Activated T-cell treated with anti-CD3 and anti-CD28 coated beads for 4 hours (primary cell): ENCODE results near the gene GOLGA6L26.
"Not testable (repeated sequence)": the region's sequence is repeated elsewhere in the genome, so short reads cannot be mapped to it uniquely, and the experiment has no call there.

Experiments
- DNase-seq: peaks from one replicate; pipeline ENCODE4 v3.0.0-alpha.2; 2020

GOLGA6L26 gene, protein sequence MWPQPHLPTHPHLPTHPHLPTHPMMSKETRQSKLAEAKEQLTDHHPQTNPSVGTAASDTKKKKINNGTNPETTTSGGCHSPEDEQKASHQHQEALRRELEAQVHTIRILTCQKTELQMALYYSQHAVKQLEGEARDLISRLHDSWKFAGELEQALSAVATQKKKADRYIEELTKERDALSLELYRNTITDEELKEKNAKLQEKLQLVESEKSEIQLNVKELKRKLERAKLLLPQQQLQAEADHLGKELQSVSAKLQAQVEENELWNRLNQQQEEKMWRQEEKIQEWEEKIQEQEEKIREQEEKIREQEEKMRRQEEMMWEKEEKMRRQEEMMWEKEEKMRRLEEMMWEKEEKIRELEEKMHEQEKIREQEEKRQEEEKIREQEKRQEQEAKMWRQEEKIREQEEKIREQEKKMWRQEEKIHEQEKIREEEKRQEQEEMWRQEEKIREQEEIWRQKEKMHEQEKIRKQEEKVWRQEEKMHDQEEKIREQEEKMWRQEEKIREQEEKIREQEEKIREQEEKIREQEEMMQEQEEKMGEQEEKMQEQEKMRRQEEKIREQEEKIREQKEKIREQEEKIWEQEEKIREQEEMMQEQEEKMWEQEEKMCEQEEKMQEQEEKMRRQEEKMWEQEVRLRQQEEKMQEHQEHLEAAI

DNA sequence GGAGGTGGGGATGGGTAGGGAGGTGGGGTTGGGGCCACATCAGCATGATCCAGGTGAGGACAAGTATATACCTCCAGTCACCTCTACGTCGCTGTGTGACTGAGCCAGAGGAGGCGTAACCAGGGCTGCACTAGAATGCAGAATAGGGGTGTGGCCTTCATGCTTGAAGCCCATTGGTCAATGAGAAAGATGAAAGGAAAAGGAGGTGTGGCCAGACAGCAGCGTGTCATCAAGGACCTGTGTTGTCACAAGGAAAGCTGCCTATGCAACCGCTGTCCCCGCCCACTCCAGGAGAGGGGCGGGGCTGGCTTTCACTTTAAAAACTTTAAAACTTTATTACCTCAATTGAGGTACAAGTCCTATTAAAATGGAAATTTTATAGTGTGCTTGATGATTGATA is at the start of gene GOLGA6L26:
Gene GOLGA6L26, minus strand, starts transcription at position 101 of the 400 bp plus-strand sequence. Its CDS starts 61 bp downstream, at position 40.
- not testable (repeated sequence) for DNase-seq

DNA sequence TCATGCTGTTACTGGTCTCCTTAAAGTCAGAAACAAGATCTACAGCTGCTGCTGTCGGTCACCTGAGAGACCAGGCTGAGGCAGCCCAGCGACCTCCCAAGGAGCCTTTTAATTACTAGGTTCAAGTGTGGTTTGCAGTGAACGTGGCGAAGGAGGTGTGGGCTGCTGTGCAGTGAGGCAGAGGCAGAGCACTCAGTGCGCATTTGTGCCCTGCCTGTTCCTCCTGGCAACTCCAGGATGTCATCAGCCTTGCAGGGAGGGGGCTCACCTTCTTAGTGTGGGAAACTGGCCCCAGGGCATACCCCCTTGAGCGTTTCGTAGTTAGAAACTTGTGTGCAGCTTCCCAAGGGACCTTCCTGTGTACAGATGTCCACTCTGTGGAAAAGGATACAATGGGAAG is 47.2 kb upstream of the GOLGA6L26 start:
- DNase-seq = not testable (repeated sequence)

DNA sequence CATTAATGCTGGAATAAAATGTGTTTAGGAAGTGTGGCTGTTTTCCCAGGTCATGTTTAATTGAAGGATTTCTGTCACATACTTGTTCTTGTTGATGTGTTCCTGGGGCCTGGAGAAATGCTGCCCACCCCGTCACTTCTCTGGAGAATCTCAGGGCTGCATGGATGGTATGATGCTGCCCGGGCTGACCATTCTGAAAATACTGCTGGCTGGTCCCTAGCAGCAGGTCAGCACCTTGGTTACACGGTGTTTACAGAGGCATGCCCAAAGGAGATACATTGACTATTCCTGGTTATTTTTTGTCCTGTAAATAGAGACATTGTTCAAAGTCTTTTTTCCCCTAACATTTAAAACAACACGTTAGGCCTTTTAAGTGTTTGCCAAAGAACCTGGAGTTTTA is 46.7 kb upstream of the GOLGA6L26 start:
- DNase-seq = not testable (repeated sequence)

DNA sequence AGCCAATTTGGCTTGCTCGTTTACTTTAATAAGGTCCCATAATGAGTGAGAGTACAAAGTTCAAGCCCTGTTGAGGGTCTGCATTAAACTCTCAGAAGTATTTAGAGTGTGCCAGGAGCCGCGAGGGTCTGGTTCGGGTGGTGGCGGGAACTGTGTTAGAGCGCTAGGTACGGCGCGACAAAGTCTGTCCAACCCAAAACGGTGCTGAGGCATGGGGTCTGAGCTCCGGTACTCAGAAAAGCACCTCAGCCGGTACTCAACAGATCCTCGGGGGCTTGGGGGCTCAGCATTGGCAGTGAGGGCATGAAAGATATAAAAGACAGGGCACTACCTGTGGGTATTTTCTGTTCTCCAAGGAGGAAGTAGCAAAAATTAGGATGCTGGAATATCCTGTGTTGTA is 45.0 kb upstream of the GOLGA6L26 start:
- not testable (repeated sequence) for DNase-seq

DNA sequence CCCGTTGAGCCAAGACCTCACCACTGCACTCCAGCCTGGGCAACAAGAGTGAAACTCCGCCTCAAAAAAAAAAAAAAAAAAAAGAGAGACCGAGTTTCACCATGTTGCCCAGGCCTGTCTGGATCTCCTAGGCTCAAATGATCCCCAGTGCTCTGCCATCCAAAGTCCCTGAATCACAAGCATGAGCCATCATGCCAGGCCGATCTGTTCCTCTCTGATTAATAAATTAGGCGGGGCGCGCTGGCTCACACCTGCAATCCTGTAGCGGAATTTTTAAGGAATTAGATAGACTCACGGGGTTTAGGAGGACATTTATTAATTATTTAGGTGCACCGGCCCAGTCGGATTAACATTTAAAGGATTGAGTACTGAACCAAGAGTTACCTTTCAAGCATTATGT is 40.2 kb upstream of the GOLGA6L26 start:
- not testable (repeated sequence) for DNase-seq

DNA sequence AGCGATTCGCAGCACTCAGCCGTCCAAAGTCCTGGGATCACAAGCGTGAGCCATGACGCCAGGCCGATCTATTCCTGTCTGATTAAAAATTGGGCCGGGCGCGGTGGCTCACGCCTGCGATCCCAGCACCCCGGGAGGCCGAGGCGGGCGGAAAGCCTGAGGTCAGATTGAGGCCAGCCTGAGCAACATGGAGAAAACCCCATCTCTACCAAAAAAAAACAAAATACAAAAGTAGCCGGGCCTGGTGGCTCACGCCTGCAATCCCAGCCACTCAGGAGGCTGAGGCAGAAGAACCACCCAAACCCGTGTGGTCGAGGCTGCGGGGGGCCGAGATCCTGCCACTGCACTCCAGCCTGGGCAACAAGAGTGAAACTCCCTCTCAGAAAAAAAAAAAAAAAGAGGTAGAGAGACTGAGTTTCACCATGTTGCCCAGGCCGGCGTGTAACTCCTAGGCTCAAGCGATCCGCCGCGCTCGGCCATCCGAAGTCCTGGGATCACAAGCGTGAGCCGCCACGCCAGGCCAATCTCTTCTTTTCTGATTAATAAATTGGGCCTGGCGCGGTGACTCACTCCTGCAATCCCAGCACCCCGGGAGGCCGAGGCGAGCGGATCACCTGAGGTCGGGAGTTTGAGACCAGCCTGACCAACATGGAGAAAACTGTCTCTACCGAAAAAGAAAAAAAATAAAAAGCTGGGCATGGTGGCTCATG is 39.0 kb upstream of the GOLGA6L26 start:
- DNase-seq = not testable (repeated sequence)

DNA sequence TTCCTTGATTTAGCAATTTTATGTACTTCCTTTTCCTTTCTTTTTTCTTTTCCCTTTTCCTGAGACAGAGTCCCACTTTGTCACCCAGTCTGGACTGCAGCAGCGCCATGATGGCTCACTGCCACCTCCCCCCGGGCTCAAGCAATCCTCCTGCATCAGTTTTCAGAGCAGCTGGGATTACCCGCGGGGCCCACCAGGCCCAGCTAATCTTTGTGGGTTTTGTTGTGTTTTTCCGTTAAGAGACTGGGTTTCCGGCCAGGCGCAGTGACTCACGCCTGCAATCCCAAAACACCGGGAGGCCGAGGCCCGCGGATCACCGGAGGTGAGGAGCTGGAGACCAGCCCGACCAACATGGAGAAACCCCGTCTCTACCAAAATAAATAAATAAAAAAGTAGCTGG is 38.3 kb upstream of the GOLGA6L26 start:
- no peak for DNase-seq

DNA sequence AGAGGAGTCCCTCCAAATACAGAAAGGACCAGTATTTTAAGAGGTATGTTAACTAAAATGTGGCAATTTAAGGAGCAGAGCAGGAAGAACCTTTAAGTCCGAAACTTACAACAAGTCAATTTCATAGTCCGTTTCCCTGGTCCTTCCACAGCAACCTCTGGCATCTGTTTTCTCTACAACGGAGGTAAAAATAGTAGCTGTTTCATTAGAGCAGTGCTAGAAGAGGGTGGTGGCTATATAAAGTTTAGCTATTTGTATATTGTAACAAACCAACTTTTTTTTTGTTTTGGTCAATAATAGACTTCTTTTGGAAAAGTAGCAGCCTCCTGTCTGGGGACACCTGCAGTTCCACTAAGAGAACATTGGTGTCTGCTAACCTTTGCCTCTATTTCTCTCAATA is 37.9 kb upstream of the GOLGA6L26 start:
- DNase-seq = not testable (repeated sequence)

DNA sequence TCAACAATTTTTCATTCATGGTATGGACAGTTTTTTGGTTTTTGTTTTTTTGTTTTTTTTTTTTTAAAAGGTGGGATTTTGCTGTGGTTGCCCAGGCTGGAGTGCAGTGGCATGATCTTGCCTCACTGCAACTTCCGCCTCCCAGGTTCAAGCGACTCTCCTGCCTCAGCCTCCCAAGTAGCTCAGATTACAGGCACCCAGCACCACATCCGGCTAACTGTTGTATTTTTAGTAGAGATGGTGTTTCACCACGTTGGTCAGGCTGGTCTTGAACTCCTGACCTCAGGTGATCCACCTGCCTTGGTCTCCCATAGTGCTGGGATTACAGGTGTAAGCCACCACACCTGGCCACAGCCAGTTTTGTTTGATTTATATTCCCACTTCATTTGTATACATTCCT is 37.1 kb upstream of the GOLGA6L26 start:
- DNase-seq = not testable (repeated sequence)

DNA sequence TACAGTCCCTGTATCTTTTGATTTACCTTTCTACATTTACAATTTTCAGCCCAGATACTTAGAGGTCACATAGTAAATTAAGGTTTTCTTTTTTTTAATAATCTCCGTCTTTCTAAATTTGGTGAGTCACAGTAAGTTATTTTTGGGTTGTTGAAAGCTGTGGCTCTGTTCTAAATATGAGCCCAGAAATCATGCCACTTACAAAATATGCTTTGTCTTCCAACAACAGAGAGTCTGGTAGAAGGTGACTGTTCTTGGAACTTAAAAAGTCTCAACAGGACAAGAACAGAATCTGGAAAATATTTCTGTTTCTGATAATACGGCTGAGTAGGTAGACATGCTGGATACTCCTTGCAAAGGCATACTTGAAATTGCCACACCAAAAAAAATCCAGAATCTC is 36.6 kb upstream of the GOLGA6L26 start:
- DNase-seq = no peak

DNA sequence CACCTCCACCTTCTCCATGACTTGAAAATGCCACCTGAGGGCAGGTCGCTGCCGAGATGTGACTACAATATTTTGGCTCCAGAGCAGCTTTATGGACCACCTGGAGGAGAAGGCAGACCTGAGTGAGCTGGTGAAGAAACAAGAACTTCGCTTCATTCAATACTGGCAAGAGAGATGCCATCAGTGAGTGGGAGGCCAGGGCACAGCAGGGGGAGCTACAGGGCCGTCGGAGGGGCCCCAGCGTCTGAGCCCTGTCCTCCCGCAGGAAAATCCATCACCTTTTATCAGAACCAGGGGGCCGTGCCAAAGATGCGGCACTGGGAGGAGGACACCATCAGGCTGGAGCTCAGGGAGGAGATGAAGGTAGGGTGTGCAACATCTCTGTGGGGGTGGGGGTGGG is 30.3 kb upstream of the GOLGA6L26 start:
- not testable (repeated sequence) for DNase-seq

DNA sequence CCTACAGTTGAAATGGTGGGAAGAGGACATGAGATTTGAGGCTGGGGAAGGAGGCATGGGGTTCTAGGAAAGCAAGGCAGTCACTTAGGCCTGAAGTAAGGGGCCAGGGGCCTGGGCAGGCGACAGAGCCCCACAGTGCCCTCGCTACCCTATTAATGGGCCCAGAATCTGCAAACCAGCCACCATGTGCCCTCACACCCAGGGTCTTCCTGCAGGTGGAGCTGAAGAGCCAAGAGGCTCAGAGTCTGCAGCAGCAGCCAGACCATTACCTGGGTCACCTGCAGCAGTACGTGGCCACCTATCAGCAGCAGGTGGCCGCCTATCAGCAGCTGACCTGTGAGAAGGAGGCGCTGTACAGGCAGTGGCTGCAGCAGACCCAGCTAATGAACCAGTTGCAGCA is 28.6 kb upstream of the GOLGA6L26 start:
- not testable (repeated sequence) for DNase-seq

DNA sequence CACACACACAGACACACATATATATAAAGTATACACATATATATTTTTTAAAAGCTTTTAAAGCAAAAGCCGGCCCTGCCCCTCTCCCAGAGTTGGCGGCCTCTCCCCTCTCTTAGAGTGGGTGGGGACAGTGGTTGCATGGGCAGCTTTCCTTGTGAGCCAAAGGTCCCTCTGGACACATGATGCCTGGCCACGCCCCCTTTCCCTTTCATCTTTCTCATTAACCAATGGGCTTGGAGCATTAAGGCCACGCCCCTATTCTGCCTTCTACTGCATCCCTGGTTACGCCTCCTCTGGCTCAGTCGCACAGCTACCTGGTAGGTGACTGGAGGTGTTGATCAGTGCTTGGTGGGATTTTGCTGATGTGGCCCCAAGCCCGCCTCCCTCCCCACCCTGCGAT is 20.5 kb upstream of the GOLGA6L26 start, which contains the start of gene GOLGA8S:
Gene GOLGA8S, plus strand, starts transcription at position 301 of the 400 bp plus-strand sequence. Its CDS starts 62 bp downstream, at position 363.
- DNase-seq = not testable (repeated sequence)

DNA sequence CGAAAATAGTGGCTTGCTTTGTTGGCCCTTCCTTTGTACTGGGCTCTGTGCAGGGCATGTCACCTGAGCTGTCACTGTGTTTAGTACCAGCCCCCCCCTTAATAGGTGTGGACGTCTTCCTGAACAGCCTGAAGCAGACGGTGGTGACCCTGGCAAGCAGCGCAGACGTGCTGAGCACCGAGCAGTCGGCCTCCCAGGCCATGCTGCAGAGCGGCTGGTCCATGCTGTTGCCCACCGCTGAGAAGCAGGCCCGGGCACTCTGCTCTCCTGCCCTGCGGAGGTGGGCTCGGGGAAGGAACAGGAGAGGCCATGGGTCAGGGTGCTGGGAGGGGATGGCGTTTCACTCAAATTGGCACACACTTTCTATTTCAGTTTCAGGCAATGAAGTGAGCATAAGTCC is 22.8 kb downstream of the GOLGA6L26 start:
- not testable (repeated sequence) for DNase-seq

DNA sequence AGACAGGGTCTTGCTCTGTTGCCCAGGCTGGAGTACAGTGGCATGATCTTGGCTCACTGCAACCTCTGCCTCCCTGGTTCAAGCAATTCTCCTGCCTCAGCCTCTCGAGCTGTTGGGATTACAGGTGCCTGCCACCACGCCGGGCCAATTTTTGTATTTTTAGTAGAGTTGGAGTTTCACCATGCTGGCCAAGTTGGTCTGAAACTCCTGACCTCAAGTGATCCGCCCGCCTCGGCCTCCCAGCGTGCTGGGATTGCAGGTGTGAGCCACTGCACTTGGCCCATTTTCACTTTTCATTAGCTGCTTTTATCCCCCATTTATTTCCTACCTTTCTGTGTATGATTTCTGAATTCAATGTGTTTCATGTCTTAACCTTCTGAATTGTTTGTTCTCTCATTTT is 28.1 kb downstream of the GOLGA6L26 start:
- not testable (repeated sequence) for DNase-seq

DNA sequence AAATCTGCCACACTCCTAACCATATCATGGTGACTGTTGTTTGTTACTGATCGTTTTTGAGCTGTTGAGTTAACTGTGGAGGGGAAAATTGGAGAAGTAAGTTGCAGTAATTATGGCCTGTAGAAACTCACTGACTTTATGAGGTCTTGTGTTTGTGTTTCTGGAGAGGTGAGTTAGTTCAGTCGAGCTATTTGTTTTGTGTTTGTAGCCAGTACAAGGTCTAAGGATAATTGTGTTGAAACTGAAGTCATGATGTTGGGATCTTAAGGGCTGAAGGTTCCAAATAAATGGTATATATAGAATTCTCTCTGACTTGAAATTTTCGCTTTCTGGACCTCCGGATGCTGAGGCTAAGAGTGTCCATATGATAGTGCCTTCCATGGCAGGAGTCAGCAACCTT is 29.2 kb downstream of the GOLGA6L26 start:
- DNase-seq = not testable (repeated sequence)

DNA sequence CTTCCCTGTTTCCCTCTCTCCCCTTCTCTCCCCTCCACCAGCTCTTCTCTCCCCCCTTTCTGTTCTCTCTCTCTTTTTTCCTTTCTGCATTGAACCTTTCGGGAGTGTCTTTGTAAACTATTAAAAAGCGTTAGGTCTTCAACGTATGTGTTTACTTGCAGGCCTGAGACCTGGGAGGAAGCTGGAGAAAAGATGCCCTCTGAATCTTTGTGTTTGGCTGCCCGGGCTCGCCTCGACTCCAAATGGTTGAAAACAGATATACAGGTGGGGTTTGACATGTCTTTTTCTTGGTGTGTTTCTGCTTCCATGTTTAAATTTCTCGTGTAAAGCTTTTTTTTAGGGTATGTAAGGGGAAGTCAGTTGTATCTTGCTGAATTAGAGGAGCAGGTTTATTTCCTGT is 29.7 kb downstream of the GOLGA6L26 start:
- DNase-seq = not testable (repeated sequence)

DNA sequence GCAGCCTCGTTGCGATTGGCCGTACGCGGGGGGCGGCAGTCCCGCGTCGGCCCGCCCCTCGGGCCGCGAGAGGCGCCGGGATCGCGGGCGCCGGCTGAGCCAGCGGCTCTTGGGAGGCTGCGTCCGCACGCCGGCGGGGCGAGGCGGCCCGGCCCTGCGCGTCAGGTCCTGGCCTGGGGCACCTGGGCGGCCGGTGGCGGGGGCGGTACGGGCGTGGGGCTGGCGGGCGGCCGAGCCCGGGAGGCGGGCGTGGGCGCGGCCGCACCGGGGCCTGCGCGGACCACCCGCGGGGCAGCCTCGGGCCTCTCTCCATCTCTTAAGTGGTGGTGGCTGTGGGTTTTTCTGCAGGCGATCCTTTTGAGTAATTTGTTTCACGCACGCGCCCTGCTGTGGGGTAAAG is 30.3 kb downstream of the GOLGA6L26 start:
- DNase-seq = not testable (repeated sequence)

DNA sequence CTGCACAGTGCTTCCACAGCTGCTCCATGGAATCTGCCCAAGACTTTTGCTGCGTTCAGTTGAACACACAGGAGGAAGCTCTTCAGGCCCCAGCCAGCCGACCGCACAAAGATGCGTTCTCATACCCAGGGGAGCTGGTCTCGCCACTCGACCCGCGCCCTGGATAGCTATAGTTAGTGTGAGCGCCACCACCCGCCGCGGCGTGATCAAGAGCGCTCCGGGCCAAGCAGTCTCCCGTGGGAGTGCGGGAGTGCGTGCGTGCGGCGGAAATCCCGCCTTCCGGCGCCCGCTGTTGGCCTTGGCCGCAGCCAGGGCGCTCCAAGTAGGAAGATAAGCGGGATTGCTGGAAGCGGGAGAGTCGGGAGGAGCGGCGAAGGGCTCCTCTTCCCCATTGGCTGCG is 30.8 kb downstream of the GOLGA6L26 start:
- not testable (repeated sequence) for DNase-seq
